Measurements from ENCODE around the gene SMG9.

The SMG9 gene

DNA sequence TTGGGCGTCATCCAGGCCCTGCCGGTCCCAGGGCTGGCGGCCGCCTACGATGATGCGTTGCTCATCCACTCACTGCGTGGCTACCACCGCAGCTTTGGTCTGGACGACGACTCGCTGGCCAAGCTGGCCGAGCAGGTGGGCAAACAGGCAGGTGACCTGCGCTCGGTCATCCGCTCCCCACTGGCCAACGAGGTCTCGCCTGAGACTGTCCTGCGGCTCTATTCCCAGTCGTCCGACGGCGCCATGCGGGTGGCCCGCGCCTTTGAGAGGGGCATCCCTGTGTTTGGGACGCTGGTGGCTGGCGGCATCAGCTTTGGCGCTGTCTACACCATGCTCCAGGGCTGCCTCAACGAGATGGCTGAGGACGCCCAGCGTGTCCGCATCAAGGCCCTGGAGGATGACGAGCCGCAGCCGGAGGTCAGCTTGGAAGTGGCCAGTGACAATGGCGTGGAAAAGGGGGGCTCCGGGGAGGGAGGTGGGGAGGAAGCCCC lies 35.3 kb downstream of the SMG9 start:
- Histone ChIP-seq H3K27me3 (ENCODE audit: low read depth) (no peaks in the 10 kb centered on the region), H3K9me3 (no peaks in the 10 kb centered on the region), H3K36me3 (replicated peaks) (no peaks in the 10 kb centered on the region), H3K4me3 (no peak overlapping the region), H3K4me1 (no peaks in the 10 kb centered on the region)
- in situ Hi-C loops (cut with MboI; ENCODE audit: low sequenced_read_pairs): no loop called here
- DNase-seq (ENCODE audit: low spot score in 2 of 2): no peak

DNA sequence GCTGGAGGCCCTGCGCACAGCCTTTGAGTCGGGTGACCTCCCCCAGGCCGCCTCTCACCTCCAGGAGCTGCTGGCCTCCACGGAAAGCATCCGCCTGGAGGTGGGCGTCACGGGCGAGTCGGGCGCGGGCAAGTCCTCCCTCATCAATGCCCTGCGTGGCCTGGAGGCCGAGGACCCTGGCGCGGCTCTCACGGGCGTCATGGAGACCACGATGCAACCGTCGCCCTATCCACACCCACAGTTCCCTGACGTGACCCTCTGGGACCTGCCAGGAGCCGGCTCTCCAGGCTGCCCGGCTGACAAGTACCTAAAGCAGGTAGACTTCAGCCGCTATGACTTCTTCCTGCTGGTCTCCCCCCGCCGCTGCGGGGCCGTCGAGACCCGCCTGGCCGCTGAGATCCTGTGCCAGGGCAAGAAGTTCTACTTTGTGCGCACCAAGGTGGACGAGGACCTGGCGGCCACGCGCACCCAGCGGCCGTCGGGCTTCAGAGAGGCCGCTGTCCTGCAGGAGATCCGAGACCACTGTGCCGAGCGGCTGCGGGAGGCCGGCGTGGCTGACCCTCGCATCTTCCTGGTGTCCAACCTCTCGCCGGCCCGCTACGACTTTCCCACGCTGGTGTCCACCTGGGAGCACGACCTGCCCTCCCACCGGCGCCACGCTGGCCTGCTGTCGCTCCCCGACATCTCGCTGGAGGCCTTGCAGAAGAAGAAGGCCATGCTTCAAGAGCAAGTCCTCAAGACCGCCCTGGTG lies 36.0 kb downstream of the SMG9 start:
- DNase-seq (ENCODE audit: low spot score in 2 of 2): no peak
- Histone ChIP-seq H3K4me3 (no peak overlapping the region), H3K4me1 (no peaks in the 10 kb centered on the region), H3K9me3 (no peaks in the 10 kb centered on the region), H3K27me3 (ENCODE audit: low read depth) (no peaks in the 10 kb centered on the region), H3K36me3 (replicated peaks) (no peaks in the 10 kb centered on the region)
- in situ Hi-C loops (cut with MboI; ENCODE audit: low sequenced_read_pairs): no loop called here

DNA sequence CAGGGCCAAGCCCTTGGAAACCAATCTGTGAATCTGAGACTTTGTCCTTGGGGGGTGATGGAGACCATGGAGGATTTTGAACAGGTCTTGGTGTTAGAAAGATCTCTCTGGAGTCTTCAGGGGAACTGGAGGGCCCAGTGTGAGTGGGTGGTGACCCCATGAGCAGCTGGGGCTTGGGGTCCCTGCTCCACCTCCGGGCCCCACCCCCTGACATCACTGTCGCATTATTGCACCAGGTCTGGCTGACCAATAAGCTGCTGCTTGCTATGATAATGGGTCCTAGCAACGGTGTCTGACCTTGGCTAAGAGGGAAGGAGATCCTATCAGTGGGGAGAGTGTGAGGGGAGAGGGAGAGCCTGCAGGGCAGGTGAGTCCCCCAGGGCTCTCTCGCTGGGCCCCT lies 39.0 kb downstream of the SMG9 start, which contains the start of gene IRGC:
TSS of gene IRGC (plus strand) at position 301 of the 400 bp plus-strand sequence. CDS start 2,483 bp downstream, outside the sequence.
- H3K36me3 ChIP-seq (replicated peaks): no peaks in the 10 kb centered on the region
- no peak within 1 kb of the TSS for H3K4me3 ChIP-seq
- no peaks in the 10 kb centered on the region for H3K4me1 ChIP-seq
- H3K9me3 ChIP-seq: no peaks in the 10 kb centered on the region
- DNase-seq (ENCODE audit: low spot score in 2 of 2): no peak
- in situ Hi-C loops (cut with MboI; ENCODE audit: low sequenced_read_pairs): no loop called here
- H3K27me3 ChIP-seq (ENCODE audit: low read depth): no peaks in the 10 kb centered on the region

DNA sequence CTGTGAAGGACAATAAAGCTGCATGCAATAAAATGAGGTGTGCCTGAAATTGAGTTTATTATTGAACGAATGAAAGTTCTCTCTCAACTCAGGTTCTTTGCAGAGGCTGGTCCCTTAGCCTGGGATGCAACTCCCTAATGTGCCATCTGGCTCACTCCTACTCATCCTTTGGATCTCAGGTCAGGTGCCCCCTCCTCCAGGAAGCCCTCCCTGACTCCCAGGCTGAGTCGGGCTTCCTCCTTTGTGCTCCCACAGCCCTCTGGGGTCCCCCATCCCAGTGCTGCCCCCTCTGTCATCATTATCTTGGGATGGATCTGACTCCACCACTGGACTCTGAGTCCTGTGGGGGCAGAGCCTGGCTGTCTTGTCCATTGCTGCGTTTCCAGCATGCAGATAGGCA lies 41.6 kb downstream of the SMG9 start:
- Histone ChIP-seq H3K27me3 (ENCODE audit: low read depth) (no peaks in the 10 kb centered on the region), H3K36me3 (replicated peaks) (no peaks in the 10 kb centered on the region), H3K4me1 (no peaks in the 10 kb centered on the region), H3K4me3 (no peak overlapping the region), H3K9me3 (no peaks in the 10 kb centered on the region)
- no peak for DNase-seq (ENCODE audit: low spot score in 2 of 2)
- in situ Hi-C loops (cut with MboI; ENCODE audit: low sequenced_read_pairs): no loop called here

DNA sequence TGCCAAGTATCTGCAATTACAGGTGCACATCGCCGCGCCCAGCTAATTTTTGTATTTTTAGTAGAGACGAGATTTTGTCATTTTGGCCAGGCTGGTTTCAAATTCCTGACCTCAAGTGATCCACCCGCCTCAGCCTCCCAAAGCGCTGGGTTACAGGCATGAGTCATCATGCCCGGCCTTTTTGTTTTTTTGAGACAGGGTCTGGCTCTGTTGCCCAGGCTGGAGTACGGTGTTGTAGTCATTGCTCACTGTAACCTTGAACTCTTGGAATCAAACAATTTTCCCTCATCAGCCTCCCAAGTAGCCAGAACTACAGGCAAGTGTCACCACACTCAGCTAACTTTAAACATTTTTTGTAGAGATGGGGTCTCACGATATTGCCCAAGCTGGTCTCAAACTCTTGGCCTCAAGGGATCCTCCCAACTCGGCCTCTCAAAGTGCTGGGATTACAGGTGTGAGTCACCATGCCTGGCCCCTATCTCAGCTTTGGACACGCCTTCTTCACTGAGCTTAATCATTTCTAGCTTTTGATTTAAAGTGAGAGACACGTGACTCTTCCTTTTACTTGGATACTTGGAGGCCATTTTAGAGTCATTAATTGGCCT lies 42.9 kb downstream of the SMG9 start:
- no peaks in the 10 kb centered on the region for H3K9me3 ChIP-seq
- no peak for DNase-seq (ENCODE audit: low spot score in 2 of 2)
- H3K4me1 ChIP-seq: no peaks in the 10 kb centered on the region
- H3K36me3 ChIP-seq (replicated peaks): no peaks in the 10 kb centered on the region
- H3K4me3 ChIP-seq: no peak overlapping the region
- in situ Hi-C loops (cut with MboI; ENCODE audit: low sequenced_read_pairs): no loop called here
- H3K27me3 ChIP-seq (ENCODE audit: low read depth): no peaks in the 10 kb centered on the region

DNA sequence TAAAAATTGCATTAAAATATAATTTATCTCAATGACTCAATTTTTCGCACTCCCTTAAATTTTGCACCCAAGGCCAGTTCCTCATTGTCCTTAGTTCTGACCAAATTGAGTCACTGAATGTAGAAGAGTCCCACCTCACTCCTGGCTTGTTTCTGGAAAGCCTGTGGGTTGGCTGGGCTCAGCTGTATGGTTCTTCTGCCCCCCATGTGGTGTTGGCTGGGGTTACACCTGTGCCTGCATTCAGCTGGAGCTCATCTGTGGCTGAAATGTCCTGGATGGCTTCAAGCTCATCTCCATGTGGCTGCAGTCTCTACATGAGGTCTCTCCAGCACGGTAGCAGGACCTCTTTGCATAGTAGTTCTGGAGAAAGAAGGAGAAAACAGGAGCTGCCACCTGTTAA lies 46.0 kb downstream of the SMG9 start:
- no peaks in the 10 kb centered on the region for H3K36me3 ChIP-seq (replicated peaks)
- in situ Hi-C loops (cut with MboI; ENCODE audit: low sequenced_read_pairs): no loop called here
- DNase-seq (ENCODE audit: low spot score in 2 of 2): no peak
- no peaks in the 10 kb centered on the region for H3K9me3 ChIP-seq
- no peak overlapping the region for H3K4me3 ChIP-seq
- H3K4me1 ChIP-seq: no peaks in the 10 kb centered on the region
- H3K27me3 ChIP-seq (ENCODE audit: low read depth): no peaks in the 10 kb centered on the region

DNA sequence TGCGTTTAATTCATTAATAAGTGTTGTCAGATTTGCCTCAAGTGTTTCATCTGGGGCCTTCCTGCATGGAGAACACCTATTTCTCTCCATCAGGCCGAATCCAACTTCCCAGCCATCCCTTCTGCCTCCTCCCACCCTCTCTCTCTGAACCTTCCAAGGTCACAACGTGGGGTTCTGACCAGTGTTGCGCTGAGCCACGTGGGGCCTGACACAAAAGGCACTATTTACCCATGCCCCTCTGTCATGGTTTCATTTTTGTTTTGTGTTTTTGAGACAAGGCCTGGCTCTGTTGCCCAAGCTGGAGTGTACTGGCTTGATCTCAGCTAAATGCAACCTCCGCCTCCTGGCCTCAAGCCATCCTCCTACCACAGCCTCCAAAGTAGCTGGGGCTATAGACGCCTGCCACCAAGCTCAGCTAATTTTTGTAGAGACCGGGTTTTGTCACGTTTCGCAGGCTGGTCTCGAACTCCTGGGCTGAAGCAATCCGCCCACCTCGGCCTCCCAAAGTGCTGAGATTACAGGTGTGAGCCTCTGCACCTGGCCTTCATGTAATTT lies 47.5 kb downstream of the SMG9 start:
- no peak for DNase-seq (ENCODE audit: low spot score in 2 of 2)
- peaks cover 7% of the 10 kb centered on the region for H3K4me1 ChIP-seq
- H3K4me3 ChIP-seq: no peak overlapping the region
- H3K9me3 ChIP-seq: no peaks in the 10 kb centered on the region
- no peaks in the 10 kb centered on the region for H3K27me3 ChIP-seq (ENCODE audit: low read depth)
- in situ Hi-C loops (cut with MboI; ENCODE audit: low sequenced_read_pairs): no loop called here
- no peaks in the 10 kb centered on the region for H3K36me3 ChIP-seq (replicated peaks)

DNA sequence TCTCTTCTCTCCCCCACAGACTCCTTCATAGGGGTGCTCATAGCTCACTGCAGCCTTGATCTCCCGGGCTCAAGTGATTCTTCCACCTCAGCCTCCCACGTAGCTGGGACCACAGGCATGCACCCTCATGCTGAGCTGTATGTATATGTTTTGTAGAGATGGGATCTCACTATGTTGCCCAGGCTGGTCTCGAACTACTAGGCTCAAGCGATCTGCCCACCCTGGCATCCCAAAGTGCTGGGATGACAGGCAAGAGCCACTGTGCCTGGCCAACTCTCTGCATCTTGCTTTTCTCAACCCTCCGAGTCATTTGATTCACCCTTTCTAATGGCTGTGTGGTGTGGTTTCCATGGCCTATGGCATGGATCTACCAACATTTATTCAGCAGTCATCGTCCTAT lies 49.0 kb downstream of the SMG9 start:
- in situ Hi-C loops (cut with MboI; ENCODE audit: low sequenced_read_pairs): no loop called here
- H3K27me3 ChIP-seq (ENCODE audit: low read depth): no peaks in the 10 kb centered on the region
- no peaks in the 10 kb centered on the region for H3K36me3 ChIP-seq (replicated peaks)
- H3K4me1 ChIP-seq: peaks cover 11% of the 10 kb centered on the region
- no peak overlapping the region for H3K4me3 ChIP-seq
- no peaks in the 10 kb centered on the region for H3K9me3 ChIP-seq
- DNase-seq (ENCODE audit: low spot score in 2 of 2): no peak

DNA sequence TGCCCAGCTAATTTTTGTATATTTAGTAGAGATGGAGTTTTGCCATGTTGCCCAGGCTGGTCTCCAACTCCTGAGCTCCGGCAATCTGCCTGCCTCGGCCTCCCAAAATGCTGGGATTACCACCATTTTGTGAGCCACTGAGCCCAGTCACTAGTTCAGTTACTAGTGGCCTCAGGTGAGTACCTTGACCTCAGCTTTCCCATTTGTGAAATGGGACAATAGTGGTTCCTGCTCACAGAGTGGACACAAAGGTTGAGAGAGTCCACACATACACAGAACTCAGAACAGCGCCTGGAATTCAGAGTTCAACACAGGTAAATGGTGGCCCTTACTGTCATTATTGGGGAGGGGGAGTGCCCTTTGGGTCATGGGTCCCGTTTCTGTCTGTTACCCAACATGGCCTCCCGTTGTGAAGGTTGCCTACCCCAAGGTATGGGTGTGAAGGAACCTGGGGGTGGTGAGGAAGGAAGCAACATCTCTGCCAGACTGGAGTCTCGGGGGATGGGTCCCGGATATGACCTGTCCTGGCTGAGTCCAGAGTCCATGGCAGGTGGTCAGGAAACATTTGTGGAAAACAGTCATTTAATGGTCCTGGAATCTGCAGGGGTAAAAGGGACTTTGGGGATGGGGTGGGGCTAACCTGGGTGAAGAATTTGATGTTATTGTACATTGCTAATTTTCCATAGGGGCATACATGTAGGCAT lies 50.6 kb downstream of the SMG9 start:
- H3K27me3 ChIP-seq (ENCODE audit: low read depth): no peaks in the 10 kb centered on the region
- in situ Hi-C loops (cut with MboI; ENCODE audit: low sequenced_read_pairs): no loop called here
- no peak overlapping the region for H3K4me3 ChIP-seq
- DNase-seq (ENCODE audit: low spot score in 2 of 2): no peak
- H3K9me3 ChIP-seq: no peaks in the 10 kb centered on the region
- no peaks in the 10 kb centered on the region for H3K36me3 ChIP-seq (replicated peaks)
- peaks cover 11% of the 10 kb centered on the region for H3K4me1 ChIP-seq

DNA sequence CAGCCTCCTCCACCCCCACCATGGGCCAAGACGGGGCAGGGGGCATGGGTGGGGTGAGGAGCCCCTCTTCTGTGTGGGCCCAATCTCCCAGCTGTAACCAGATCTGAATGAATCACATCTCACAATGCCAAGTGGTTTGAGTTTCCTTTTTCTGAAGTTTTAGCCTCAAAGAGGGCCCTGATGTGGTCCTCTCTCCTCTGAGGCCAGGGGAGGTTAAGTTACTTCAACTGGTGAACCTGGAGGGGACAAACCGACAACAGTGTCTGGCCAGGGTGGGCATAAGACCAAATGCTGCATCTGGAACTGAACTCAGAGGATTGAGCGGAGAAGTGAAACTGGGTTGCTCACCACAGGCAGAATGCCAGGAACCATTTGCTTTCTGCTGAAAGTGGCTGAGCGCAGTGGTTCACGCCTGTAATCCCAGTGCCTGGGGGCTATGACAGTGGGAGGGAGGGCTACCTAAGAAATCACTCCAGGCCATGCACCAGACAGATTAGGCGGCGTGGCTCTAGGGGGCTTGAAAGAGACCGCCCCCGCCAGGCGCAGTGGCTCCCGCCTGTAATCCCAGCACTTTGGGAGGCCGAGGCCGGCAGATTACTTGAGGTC lies 54.3 kb downstream of the SMG9 start:
- peak in 1 of 2 experiments; percentile 22 for DNase-seq (ENCODE audit: low spot score in 2 of 2)
- peaks cover 11% of the 10 kb centered on the region for H3K4me1 ChIP-seq
- no peaks in the 10 kb centered on the region for H3K9me3 ChIP-seq
- in situ Hi-C loops (cut with MboI; ENCODE audit: low sequenced_read_pairs): no loop called here
- H3K36me3 ChIP-seq (replicated peaks): no peaks in the 10 kb centered on the region
- no peak overlapping the region for H3K4me3 ChIP-seq
- H3K27me3 ChIP-seq (ENCODE audit: low read depth): no peaks in the 10 kb centered on the region

DNA sequence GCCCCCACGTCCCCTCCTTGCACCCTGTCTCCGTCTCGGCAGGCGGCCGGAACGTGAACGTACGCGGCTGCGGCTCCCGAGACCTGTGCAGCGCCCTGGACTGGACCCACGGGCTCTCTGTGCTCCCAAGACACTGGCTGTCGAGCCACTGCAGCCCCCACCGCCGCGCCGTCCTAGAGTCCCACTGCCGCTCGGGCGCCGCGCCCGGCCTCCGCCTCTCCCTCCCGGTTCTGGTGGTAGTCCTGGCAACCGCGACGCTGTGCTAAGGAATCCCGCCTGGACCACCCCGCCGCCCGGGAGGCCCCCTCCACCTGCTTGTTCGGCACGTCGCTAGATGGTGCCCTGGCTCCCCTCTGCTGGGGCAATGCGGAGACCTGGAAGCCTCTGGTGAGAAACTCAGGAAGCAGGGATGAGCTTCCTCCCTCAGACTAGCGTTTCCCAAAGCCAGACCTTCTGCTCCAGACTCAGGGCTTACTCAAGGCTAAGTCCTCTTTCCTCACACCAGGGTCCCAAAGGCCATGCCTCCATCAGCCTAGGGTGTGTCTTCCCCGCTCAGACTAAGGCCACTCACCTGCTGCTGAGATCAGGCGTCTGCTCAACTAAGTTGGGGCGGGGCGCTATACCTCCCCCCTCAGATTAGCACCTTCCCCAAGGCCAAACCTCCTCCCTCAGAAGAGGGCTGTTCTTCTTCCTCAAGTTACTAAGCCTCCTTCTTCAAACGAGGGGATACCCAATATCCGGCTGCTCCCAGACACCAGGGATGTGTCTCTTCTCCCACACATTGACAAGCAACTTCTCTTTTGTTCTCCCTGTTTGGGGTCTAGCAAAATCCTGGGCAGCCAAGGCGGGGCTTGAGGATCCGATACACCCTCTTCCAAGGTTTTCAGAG lies 55.0 kb downstream of the SMG9 start:
- Histone ChIP-seq H3K9me3 (no peaks in the 10 kb centered on the region), H3K36me3 (replicated peaks) (no peaks in the 10 kb centered on the region), H3K4me1 (peaks cover 11% of the 10 kb centered on the region), H3K27me3 (ENCODE audit: low read depth) (no peaks in the 10 kb centered on the region), H3K4me3 (no peak overlapping the region)
- DNase-seq (ENCODE audit: low spot score in 2 of 2): no peak
- in situ Hi-C loops (cut with MboI; ENCODE audit: low sequenced_read_pairs): no loop called here

DNA sequence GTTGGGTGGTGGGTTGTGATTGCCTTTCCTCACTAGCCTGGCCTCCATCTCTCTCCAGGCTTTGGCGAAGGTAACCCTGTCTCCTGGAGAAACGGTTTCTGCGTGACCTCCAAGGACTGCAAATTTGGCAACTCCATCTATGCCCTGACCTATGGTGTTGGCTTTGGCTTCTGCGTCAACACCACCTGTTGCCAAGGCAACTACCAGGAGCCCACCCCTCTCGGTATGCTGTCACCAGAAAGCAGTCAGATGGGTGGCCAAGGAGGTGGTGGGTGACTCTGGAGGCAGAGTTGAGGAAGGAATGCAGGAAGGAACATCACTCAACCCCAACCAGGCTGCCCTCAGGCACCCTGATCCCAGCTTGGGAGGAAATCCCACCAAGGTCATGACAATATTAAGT lies 57.5 kb downstream of the SMG9 start:
- Histone ChIP-seq H3K4me3 (no peak overlapping the region), H3K36me3 (replicated peaks) (no peaks in the 10 kb centered on the region), H3K4me1 (peaks cover 4% of the 10 kb centered on the region; the same call in 1 of the 2 replicates), H3K9me3 (no peaks in the 10 kb centered on the region), H3K27me3 (ENCODE audit: low read depth) (no peaks in the 10 kb centered on the region)
- in situ Hi-C loops (cut with MboI; ENCODE audit: low sequenced_read_pairs): no loop called here
- no peak for DNase-seq (ENCODE audit: low spot score in 2 of 2)

Measured in HAP-1 (cell line).